Colonic mucosa (tissue), 4 donors: Measurements from ENCODE around the gene FAM107A. TPM values are rescaled to one million over a fixed set of nuclear protein-coding genes. Genes with fewer than 3 reads are reported as not detected.

Experiments
- DNase-seq: peaks from one replicate; pipeline ENCODE4 v3.0.0-alpha.2; 2020
- H3K27ac ChIP-seq: fragments of 200-600 bp; one replicate; pipeline ENCODE4 v1.8.0; 2021
- H3K27me3 ChIP-seq: fragments of 200-600 bp; one replicate; pipeline ENCODE4 v1.8.0; 2021
- H3K36me3 ChIP-seq: fragments of 200-600 bp; one replicate; pipeline ENCODE4 v1.8.0; 2021
- H3K4me1 ChIP-seq: fragments of 200-600 bp; one replicate; pipeline ENCODE4 v1.8.0; 2021; ENCODE audit warnings: mild to moderate bottlenecking
- H3K4me3 ChIP-seq: fragments of 200-600 bp; one replicate; pipeline ENCODE4 v1.8.0; 2021
- H3K9ac ChIP-seq, 2 donors: one replicate each; pipeline ENCODE4 v1.7.0; 2013; ENCODE audit warnings: control low read depth in 2 of 2, low read depth in 2 of 2, low read length in 2 of 2
- H3K9me3 ChIP-seq: fragments of 200-600 bp; one replicate; pipeline ENCODE4 v1.8.0; 2021
- intact Hi-C: fragments of 100-400 bp; cut with DNase I; formaldehyde crosslinking; loops from one replicate; pipeline ENCODE4 v1.14.1; 2022
- total RNA-seq, 2 donors: library from RNA; stranded (reverse); fragmentation: NEBNext Ultra II Directional in 1 of 2; extraction: Animal tissue kit (Norgen Biotek cat#: 25700) in 1 of 2; gene quantifications; one replicate each; pipeline ENCODE4 v1.2.1, GENCODE V29; 2021
- TF ChIP-seq, protein P1 (sequence below): fragments of 200-600 bp; IDR thresholded peaks from one replicate; pipeline ENCODE4 v1.8.0; 2022; ENCODE audit warnings: antibody characterized with exemption, mild to moderate bottlenecking
- donor health status: healthy.
- donor health status: DM: no; HTN: no; CAD: no.
- donor health status: DM: no; HTN: no; CAD: no.

FAM107A gene
- total RNA-seq, 2 donors from 2014 or later: 2.2 to 5.1 TPM

DNA sequence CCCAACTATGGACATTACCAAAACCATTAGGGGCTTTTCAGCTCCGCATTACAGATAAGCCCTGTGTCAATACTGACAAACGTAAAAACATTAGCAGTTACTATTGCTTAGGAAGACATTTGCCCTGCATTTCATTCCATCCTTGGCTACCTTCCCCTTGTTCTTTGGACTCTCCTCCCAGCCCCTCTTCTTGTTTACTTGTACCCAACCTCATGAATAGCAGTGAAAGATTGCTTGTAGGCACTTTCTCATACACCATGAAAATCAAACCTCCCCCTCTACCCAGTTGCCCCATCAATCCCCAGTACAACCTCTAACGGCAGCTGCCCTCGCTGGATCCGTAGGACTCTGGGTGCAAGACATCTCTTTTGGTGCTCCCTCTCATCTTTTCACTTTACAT, 16.9 kb upstream of the FAM107A start:
- no peak for DNase-seq
- TF ChIP-seq, protein P1, sequence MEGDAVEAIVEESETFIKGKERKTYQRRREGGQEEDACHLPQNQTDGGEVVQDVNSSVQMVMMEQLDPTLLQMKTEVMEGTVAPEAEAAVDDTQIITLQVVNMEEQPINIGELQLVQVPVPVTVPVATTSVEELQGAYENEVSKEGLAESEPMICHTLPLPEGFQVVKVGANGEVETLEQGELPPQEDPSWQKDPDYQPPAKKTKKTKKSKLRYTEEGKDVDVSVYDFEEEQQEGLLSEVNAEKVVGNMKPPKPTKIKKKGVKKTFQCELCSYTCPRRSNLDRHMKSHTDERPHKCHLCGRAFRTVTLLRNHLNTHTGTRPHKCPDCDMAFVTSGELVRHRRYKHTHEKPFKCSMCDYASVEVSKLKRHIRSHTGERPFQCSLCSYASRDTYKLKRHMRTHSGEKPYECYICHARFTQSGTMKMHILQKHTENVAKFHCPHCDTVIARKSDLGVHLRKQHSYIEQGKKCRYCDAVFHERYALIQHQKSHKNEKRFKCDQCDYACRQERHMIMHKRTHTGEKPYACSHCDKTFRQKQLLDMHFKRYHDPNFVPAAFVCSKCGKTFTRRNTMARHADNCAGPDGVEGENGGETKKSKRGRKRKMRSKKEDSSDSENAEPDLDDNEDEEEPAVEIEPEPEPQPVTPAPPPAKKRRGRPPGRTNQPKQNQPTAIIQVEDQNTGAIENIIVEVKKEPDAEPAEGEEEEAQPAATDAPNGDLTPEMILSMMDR: no peak
- H3K27ac ChIP-seq: no peak overlapping the region
- no peak overlapping the region for H3K9ac ChIP-seq
- no peaks in the 10 kb centered on the region for H3K9me3 ChIP-seq
- intact Hi-C loops: no loop called here
- no peaks in the 10 kb centered on the region for H3K36me3 ChIP-seq
- no peak overlapping the region for H3K4me3 ChIP-seq
- no peaks in the 10 kb centered on the region for H3K27me3 ChIP-seq
- no peaks in the 10 kb centered on the region for H3K4me1 ChIP-seq

DNA sequence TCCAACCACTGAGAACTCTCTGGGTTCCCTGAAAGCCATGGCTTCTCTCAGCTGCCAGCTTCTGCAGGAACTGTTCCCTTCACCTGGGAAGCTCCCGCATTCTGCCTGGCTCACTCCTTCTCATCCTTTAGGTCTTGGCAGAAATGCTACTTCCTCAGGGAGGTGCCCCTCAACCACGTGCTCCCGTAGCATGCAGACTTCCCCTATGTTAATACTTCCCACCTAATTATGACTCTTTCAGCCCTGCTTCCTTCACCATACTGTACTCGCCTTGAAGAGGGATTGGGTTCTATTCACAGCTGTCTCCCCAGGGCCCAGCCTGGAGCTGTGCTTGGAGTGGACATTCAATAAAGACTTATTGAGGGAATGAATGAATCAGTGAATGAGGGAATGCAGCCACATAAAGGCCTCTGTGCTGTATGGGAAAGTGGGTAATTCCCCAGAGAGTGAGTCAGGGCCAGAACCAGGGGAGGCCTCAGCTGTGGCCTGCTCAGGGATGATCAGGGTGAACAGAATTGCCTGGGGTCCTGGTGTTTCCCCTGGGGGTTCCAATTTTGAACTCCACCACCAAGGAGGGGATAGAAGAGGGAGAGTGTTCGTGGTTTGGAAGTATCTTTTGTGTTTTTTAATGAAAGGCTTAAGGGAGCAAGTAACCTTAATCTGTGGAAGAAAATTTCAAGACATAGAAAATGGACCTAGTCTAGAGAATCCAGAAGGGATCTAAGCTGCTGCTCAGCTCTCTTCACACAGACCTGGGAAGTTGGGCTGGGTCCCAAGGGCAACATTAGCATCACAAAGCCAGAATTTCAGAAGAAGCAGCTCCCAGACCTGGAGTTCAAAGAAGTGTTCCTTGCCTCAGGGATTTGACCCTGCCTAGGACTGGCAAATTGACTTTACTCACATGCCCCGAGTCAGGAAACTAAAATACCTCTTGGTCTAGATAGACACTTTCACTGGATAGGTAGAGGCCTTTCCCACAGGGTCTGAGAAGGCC, 14.6 kb upstream of the FAM107A start:
- intact Hi-C loops: no loop called here

DNA sequence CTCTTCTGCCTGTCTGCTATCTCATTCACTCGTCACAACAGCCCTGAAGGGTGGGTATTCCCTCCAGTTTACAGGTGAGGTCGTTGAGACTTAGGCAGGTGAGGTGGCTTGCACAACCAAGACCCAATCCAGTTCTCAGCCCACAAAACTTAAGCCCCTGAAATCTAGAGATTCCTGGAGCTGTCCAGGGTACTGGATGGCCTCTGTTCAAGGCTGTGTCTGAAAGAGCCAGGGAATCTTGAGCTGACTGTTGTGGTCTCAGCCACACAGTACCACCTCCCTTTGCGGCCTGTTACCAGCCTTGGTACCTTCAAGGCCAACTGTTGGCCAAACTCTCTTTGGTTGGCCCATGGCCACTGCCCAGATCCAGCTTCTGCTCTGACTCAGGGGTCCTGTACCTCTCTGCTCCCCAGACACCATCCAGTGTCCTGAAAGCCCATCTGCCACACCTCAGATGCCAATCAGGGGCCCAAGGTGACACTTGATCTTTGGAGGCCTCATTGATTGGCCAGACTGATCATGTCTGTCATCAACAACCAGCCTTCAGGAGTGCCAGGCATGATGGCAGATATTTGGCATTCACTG, 10.9 kb upstream of the FAM107A start:
- Histone ChIP-seq H3K9ac (no peak overlapping the region), H3K4me1 (no peaks in the 10 kb centered on the region), H3K36me3 (no peaks in the 10 kb centered on the region), H3K4me3 (no peak overlapping the region), H3K27ac (no peak overlapping the region), H3K9me3 (no peaks in the 10 kb centered on the region), H3K27me3 (peaks cover 13% of the 10 kb centered on the region)
- intact Hi-C loops: no loop called here
- no peak for DNase-seq
- TF ChIP-seq, protein P1: no peak

More for the DNA sequence above, 14.6 kb upstream of the FAM107A start:
- H3K4me3 ChIP-seq: no peak overlapping the region
- no peaks in the 10 kb centered on the region for H3K9me3 ChIP-seq
- no peak overlapping the region for H3K27ac ChIP-seq
- H3K4me1 ChIP-seq: no peaks in the 10 kb centered on the region
- TF ChIP-seq, protein P1: no peak
- DNase-seq: no peak
- no peaks in the 10 kb centered on the region for H3K36me3 ChIP-seq
- peaks cover 3% of the 10 kb centered on the region for H3K27me3 ChIP-seq
- H3K9ac ChIP-seq: no peak overlapping the region

DNA sequence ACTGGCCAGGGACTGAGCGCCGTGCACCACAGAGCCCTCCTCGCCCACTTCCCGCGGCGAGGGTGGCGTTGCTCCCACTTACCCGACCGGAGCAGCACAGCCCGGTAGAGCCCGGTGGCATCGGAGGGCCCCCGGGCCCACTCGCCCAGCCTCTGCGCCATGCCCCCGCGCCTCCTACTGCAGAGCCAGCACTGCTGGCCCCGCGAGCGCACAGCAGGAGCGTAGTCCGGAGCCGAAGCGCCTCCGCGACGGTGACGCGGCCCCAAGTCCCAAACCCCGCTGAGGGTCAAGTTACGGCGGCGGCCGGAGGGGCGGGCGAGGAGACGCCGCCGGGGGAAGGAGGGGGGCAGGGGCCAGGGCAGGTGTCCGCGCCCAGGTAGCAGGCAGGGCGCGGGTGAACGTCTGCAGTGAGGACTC, 9.6 kb upstream of the FAM107A start:
- Histone ChIP-seq H3K9ac (no peak overlapping the region), H3K36me3 (no peaks in the 10 kb centered on the region), H3K27me3 (peaks cover 13% of the 10 kb centered on the region), H3K4me1 (no peaks in the 10 kb centered on the region), H3K9me3 (no peaks in the 10 kb centered on the region), H3K4me3 (no peak overlapping the region), H3K27ac (no peak overlapping the region)
- TF ChIP-seq, protein P1: no peak
- intact Hi-C loops: no loop called here
- DNase-seq: no peak

DNA sequence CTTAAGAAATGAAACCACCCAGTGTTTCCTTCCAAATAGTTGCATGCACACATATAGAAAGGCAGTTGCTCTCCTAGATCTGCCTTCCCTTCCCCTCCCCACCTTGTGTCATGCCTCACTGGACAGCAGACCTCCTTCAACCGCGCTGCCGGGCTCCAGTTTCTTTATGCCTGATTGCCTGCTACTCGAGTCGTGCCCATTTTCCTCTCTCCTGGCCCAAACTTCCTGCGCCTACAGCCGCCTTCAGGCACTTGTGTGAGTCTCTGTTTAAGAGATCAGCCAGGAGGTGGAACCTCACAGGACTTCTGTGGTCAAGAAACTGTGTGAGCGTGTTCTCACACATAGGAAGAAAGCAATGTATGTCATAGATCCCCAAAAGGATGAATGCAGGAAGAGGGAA, 8.8 kb upstream of the FAM107A start:
- Histone ChIP-seq H3K27me3 (peaks cover 13% of the 10 kb centered on the region), H3K9ac (no peak overlapping the region)
- TF ChIP-seq, protein P1: no peak

More for the DNA sequence above, 8.8 kb upstream of the FAM107A start:
- intact Hi-C loops: no loop called here
- no peak for DNase-seq
- no peaks in the 10 kb centered on the region for H3K36me3 ChIP-seq
- no peak overlapping the region for H3K4me3 ChIP-seq
- no peaks in the 10 kb centered on the region for H3K9me3 ChIP-seq
- no peak overlapping the region for H3K27ac ChIP-seq
- H3K4me1 ChIP-seq: no peaks in the 10 kb centered on the region
